HepG2 (cell line): ENCODE results near the gene BCL2. TPM values are rescaled to one million over a fixed set of nuclear protein-coding genes. Genes with fewer than 3 reads are reported as not detected.

Source experiments
- ATAC-seq: fragments of 200-7000 bp; cut with Tn5 transposase; 3 replicates; pipeline ENCODE4 v1.9.1; 2020; ENCODE audit warnings: mild to moderate bottlenecking, moderate library complexity
- BruUV-seq: library from RNA; stranded (reverse); fragments of 400-500 nt; replicated peaks from 2 replicates; lab custom pipeline; 2021; lab: Mats Ljungman, UMichigan
- CTCF ChIA-PET: fragments of 300-600 bp; formaldehyde crosslinking; extraction: SDS; loops from one replicate; lab custom pipeline; 2021; ENCODE audit warnings: low total read pairs, inconsistent platforms, low intra/inter-chr PET ratio; lab: Yijun Ruan, JAX
- POLR2A ChIA-PET: fragments of 350-600 bp; sonication (Branson Sonifier 250); formaldehyde crosslinking; loops from one replicate; lab custom pipeline; 2020; ENCODE audit warnings: antibody characterized with exemption, inconsistent platforms; lab: Yijun Ruan, JAX
- DNase-seq: peaks from one replicate; pipeline ENCODE4 v3.0.0-alpha.2; 2015; ENCODE audit warnings: low spot score
- FAIRE-seq: peaks from 3 replicates; lab custom pipeline; 2011; peaks lifted over from hg19 to GRCh38; lab: Jason Lieb, UNC
- H2AFZ ChIP-seq: one replicate; pipeline ENCODE4 v1.6.1; 2011; ENCODE audit warnings: low read length, inconsistent platforms
- H3K27ac ChIP-seq: fragments of 300-600 bp; 3 replicates; pipeline ENCODE4 v1.8.0; 2011; ENCODE audit warnings: mixed run types, mild to moderate bottlenecking, mixed read lengths, low read length, inconsistent platforms; ENCODE audit not compliant: insufficient read depth; ENCODE audit errors: extremely low read length
- H3K27me3 ChIP-seq, 2 experiments: fragments of 200-600 bp in 1 of 2; 2 replicates in 1 of 2; 3 replicates in 1 of 2; pipeline versions ENCODE4 v1.6.0 to v1.8.0; 2011; ENCODE audit warnings: low read length in 2 of 2, mild to moderate bottlenecking in 2 of 2, moderate library complexity in 2 of 2, inconsistent platforms in 1 of 2; ENCODE audit not compliant: insufficient read depth in 2 of 2, control insufficient read depth in 1 of 2
- H3K36me3 ChIP-seq, 2 experiments: fragments of 200-600 bp in 1 of 2; replicated peaks in 1 of 2; 2 replicates in 1 of 2; 3 replicates in 1 of 2; pipeline versions ENCODE4 v1.5.1 to v1.8.0; 2011; ENCODE audit warnings: low read length in 2 of 2, inconsistent platforms in 1 of 2; ENCODE audit not compliant: insufficient read depth in 2 of 2, control insufficient read depth in 1 of 2
- H3K4me1 ChIP-seq: 2 replicates; pipeline ENCODE4 v1.5.1; 2012; ENCODE audit warnings: low read length, inconsistent platforms; ENCODE audit not compliant: insufficient read depth
- H3K4me2 ChIP-seq: 2 replicates; pipeline ENCODE4 v1.6.0; 2011; ENCODE audit warnings: low read depth, low read length, inconsistent platforms
- H3K4me3 ChIP-seq, 3 experiments: fragments of 200-600 bp in 1 of 3; sonication (generic), shearing (Covaris generic) in 1 of 3; replicated peaks in 1 of 3; 2 replicates each; pipeline ENCODE4 v1.5.1; 2011 to 2016; ENCODE audit warnings: low read length in 3 of 3, inconsistent platforms in 2 of 3, low read depth in 2 of 3, mild to moderate bottlenecking in 2 of 3, control low read depth in 1 of 3, mixed read lengths in 1 of 3; ENCODE audit not compliant: insufficient read depth in 1 of 3
- H3K79me2 ChIP-seq: one replicate; pipeline ENCODE4 v1.6.1; 2011; ENCODE audit warnings: low read length, inconsistent platforms; ENCODE audit not compliant: insufficient read depth
- H3K9ac ChIP-seq: 2 replicates; pipeline ENCODE4 v1.6.0; 2011; ENCODE audit warnings: mild to moderate bottlenecking, low read depth, low read length, inconsistent platforms; ENCODE audit not compliant: insufficient read depth
- H3K9me3 ChIP-seq: 2 replicates; pipeline ENCODE4 v1.5.1; 2012; ENCODE audit warnings: mild to moderate bottlenecking, low read length
- H4K20me1 ChIP-seq: 2 replicates; pipeline ENCODE4 v1.6.0; 2011; ENCODE audit warnings: inconsistent platforms, mild to moderate bottlenecking, low read length, moderate library complexity; ENCODE audit not compliant: insufficient read depth
- CREB3 ChIP-seq: sonication (generic); formaldehyde crosslinking; IDR thresholded peaks from 2 replicates; pipeline ENCODE4 v1.5.0; 2020; ENCODE audit warnings: missing genetic modification reagents
- FOSL1 ChIP-seq: sonication (generic); formaldehyde crosslinking; IDR thresholded peaks from 2 replicates; pipeline ENCODE4 v1.9.0; 2021; ENCODE audit warnings: missing genetic modification reagents, borderline replicate concordance
- GABPB1 ChIP-seq: IDR thresholded peaks from 2 replicates; pipeline ENCODE4 v1.6.1; 2016; ENCODE audit warnings: mild to moderate bottlenecking, missing genetic modification reagents, moderate library complexity, missing compliant biosample characterization
- HNRNPL ChIP-seq: fragments of 200-400 bp; formaldehyde crosslinking; IDR thresholded peaks from 2 replicates; pipeline ENCODE4 v1.6.1; 2017; ENCODE audit warnings: mild to moderate bottlenecking, low read depth, low read length
- NCOA1 ChIP-seq: sonication (generic); formaldehyde crosslinking; IDR thresholded peaks from 2 replicates; pipeline ENCODE4 v1.9.0; 2021; ENCODE audit warnings: missing genetic modification reagents
- NFE2 ChIP-seq: sonication (generic); formaldehyde crosslinking; IDR thresholded peaks from 2 replicates; pipeline ENCODE4 v1.4.0; 2020; ENCODE audit warnings: missing genetic modification reagents
- PHF5A ChIP-seq: IDR thresholded peaks from one replicate; pipeline ENCODE4 v1.6.1; 2018; ENCODE audit warnings: low read depth, missing genetic modification reagents; ENCODE audit not compliant: unreplicated experiment
- RBM22 ChIP-seq: fragments of 200-400 bp; formaldehyde crosslinking; optimal IDR thresholded peaks from 2 replicates; pipeline ENCODE3; 2017; ENCODE audit warnings: mild to moderate bottlenecking, low read length, moderate library complexity
- SIX1 ChIP-seq: sonication (generic); formaldehyde crosslinking; IDR thresholded peaks from 2 replicates; pipeline ENCODE4 v1.4.0; 2020; ENCODE audit warnings: missing genetic modification reagents, borderline replicate concordance
- TEAD2 ChIP-seq: sonication (generic); formaldehyde crosslinking; IDR thresholded peaks from 2 replicates; pipeline ENCODE4 v1.9.0; 2021; ENCODE audit warnings: missing genetic modification reagents
- TFDP1 ChIP-seq: IDR thresholded peaks from 2 replicates; pipeline ENCODE4 v1.6.1; 2016; ENCODE audit warnings: missing compliant biosample characterization, missing genetic modification reagents, borderline replicate concordance
- U2AF1 ChIP-seq: fragments of 200-400 bp; formaldehyde crosslinking; optimal IDR thresholded peaks from 2 replicates; pipeline ENCODE3; 2017; ENCODE audit warnings: mild to moderate bottlenecking, low read depth, low read length
- ZBTB14 ChIP-seq: sonication (generic); formaldehyde crosslinking; IDR thresholded peaks from 2 replicates; pipeline ENCODE4 v1.4.0; 2020; ENCODE audit warnings: missing genetic modification reagents
- ZNF281 ChIP-seq: sonication (generic); formaldehyde crosslinking; IDR thresholded peaks from 2 replicates; pipeline ENCODE4 v1.4.0; 2020; ENCODE audit warnings: missing genetic modification reagents, borderline replicate concordance
- ZNF772 ChIP-seq: sonication (generic); formaldehyde crosslinking; IDR thresholded peaks from 2 replicates; pipeline ENCODE4 v1.5.0; 2020; ENCODE audit warnings: mild to moderate bottlenecking, missing genetic modification reagents
- WGBS: methylation state at CpG from one replicate; pipeline ENCODE4 v1.1.6; 2017; ENCODE audit warnings: low lambda C conversion rate; 5-methylcytosine and 5-hydroxymethylcytosine counted together
- in situ Hi-C: cut with HindIII; loops from 2 replicates; pipeline ENCODE4 v1.10.0; 2017; ENCODE audit warnings: low pct_unique_long_range_greater_than_20kb; ENCODE audit not compliant: extremely low pct_ligation_motif_present
- intact Hi-C: fragments of 100-400 bp; cut with micrococcal nuclease; formaldehyde crosslinking; loops from one replicate; pipeline ENCODE4 v1.10.0; 2022; ENCODE audit not compliant: unreplicated experiment
- polyA plus RNA-seq, 8 experiments: library from polyadenylated mRNA; depleted of rRNA in 3 of 8; stranded (reverse) in 7 of 8; unstranded in 1 of 8; fragments of >200 nt; fragmentation: Illumina TruSeq in 4 of 8; extraction: Trizol in 4 of 8; gene quantifications; 2 replicates each; pipeline versions ENCODE4 v1.2.1 to v1.2.3, GENCODE V29; 2011 to 2016; ENCODE audit warnings: low read depth in 4 of 8, missing spikeins in 1 of 8, mixed read lengths in 1 of 8; ENCODE audit not compliant: insufficient read depth in 1 of 8
- total RNA-seq, 5 experiments: library from RNA; depleted of rRNA; stranded (reverse); fragments of >200 nt; fragmentation: Illumina TruSeq; extraction: Trizol; gene quantifications; 2 replicates each; pipeline ENCODE4 v1.2.3, GENCODE V29; 2016; ENCODE audit warnings: low read depth in 1 of 5
- TF ChIP-seq, protein P1 (sequence below): sonication (generic); formaldehyde crosslinking; IDR thresholded peaks from 2 replicates; pipeline ENCODE4 v1.8.0; 2022; ENCODE audit warnings: mild to moderate bottlenecking, missing genetic modification reagents, moderate library complexity

BCL2 gene
- total and polyA plus RNA-seq, 2 of the 13 experiments (the other 11 are each of a cell fraction or from before 2014, with no cell fraction given) = 0.07 to 0.53 TPM

- no peak for TF ChIP-seq GABPB1 (CRISPR knock-in tag)
- no peak for TF ChIP-seq TFDP1
- TF ChIP-seq PHF5A (CRISPR knock-in tag) = no peak
Measured at GRCh38 chr18:63292831-63293683, 26.5 kb downstream of the BCL2 start (continued).

DNA sequence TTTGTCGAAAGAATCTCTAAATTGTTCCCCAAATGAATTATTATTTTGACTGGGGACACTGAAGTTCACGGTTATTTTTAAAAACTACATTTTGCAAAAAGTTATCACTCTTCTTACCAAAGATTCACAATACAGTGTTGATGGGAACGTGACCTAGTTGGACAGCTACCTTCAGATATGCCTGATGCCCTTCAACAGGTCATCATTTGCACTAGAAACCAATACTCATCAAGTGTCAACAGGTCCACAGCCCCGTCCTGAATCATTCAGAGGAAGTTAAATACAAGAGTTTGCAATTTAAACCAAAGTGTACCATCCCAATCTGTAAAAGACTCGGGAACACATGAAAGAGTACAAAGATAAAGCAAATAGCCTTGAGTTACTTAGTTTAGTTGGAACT lies 28.3 kb downstream of the BCL2 start:
- WGBS = 12% methylated on average over 5 of the region's 5 CpGs
- Histone ChIP-seq H3K79me2 (no peaks in the 10 kb centered on the region), H3K4me3 (no peak overlapping the region), H3K4me2 (no peak overlapping the region), H2AFZ (no peak overlapping the region), H3K9ac (no peak overlapping the region), H3K36me3 (no peaks in the 10 kb centered on the region), H4K20me1 (no peaks in the 10 kb centered on the region), H3K27ac (no peak overlapping the region), H3K4me1 (no peaks in the 10 kb centered on the region), H3K9me3 (no peaks in the 10 kb centered on the region), H3K27me3 (peaks cover 2 to 7% of the 10 kb centered on the region in 2 experiments; a peak in 1 of 5 replicates)
- DNase-seq = no peak
- POLR2A ChIA-PET = no interaction called here
- intact Hi-C loops (no loop called here), in situ Hi-C loops (no loop called here)
- ATAC-seq = no peak
- BruUV-seq = no TSS peak
- FAIRE-seq = no peak
- CTCF ChIA-PET = no interaction called here
- no peak for TF ChIP-seq ZNF772
- no peak for TF ChIP-seq TEAD2 (CRISPR knock-in tag)
- no peak for TF ChIP-seq ZBTB14 (CRISPR knock-in tag)
- TF ChIP-seq U2AF1 = no peak
- no peak for TF ChIP-seq ZNF281 (CRISPR knock-in tag)
- no peak for TF ChIP-seq SIX1
- TF ChIP-seq FOSL1 (CRISPR knock-in tag) = no peak
- TF ChIP-seq NFE2 (CRISPR knock-in tag) = no peak
- TF ChIP-seq, protein P1, sequence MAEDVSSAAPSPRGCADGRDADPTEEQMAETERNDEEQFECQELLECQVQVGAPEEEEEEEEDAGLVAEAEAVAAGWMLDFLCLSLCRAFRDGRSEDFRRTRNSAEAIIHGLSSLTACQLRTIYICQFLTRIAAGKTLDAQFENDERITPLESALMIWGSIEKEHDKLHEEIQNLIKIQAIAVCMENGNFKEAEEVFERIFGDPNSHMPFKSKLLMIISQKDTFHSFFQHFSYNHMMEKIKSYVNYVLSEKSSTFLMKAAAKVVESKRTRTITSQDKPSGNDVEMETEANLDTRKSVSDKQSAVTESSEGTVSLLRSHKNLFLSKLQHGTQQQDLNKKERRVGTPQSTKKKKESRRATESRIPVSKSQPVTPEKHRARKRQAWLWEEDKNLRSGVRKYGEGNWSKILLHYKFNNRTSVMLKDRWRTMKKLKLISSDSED (CRISPR knock-in tag) = no peak
- TF ChIP-seq RBM22 = no peak
- no peak for TF ChIP-seq NCOA1 (CRISPR knock-in tag)
- no peak for TF ChIP-seq HNRNPL
- no peak for TF ChIP-seq CREB3
